GM19023 (cell line): ENCODE measurements around the gene HCCS.
"Not testable (repeated sequence)": the region's sequence is repeated elsewhere in the genome, so short reads cannot be mapped to it uniquely, and the experiment has no call there.

Experiments used
- ATAC-seq: cut with Tn5 transposase; IDR thresholded peaks from one replicate; pipeline ENCODE4 v1.9.1; 2021; ENCODE audit warnings: mild to moderate bottlenecking, moderate library complexity; ENCODE audit not compliant: unreplicated experiment

Gene HCCS

DNA sequence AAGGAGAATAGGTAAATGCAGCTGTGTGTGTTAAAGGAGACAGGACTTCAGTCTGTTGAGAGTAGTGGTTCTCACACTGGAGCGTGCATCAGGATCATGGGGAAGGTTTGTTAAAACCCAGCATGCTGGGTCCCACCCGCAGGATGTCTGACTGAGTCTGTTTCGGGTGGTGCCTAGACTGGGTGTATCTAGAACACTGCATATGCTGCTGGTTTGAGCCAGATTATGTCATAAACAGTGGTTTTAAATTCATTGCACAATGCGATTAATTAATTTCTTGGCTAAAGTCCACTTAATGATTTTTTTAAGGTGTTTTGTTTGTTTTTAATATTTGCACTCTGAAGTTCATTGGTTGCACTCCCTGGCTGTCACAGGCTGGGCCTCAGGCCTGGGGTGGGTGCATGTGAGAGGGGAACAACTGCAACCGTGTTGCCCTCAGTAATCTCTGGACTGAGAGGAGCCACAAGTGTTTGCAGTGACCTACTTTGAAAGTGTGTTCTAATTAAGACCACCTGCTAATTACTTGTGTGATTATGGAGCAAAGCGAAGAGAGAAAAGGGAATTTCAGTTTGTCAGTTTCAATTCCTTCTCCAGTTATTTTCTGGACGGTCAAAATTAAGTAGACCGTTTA is 8.3 kb downstream of the HCCS start:
- no peak for ATAC-seq

DNA sequence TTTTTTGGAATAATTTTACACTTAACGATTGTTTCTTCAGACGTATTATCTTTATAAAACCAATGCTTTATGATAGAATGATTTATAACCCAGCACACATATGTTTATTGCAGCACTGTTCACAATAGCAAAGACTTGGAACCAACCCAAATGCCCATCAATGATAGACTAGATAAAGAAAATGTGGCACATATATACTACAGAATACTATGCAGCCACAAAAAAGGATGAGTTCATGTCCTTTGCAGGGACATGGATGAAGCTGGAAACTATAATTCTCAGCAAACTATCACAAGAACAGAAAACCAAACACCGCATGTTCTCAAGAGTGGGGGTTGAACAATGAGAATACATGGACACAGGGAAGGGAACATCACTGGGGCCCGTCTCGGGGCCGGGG is 12.0 kb downstream of the HCCS start:
- ATAC-seq, result not testable (repeated sequence)

DNA sequence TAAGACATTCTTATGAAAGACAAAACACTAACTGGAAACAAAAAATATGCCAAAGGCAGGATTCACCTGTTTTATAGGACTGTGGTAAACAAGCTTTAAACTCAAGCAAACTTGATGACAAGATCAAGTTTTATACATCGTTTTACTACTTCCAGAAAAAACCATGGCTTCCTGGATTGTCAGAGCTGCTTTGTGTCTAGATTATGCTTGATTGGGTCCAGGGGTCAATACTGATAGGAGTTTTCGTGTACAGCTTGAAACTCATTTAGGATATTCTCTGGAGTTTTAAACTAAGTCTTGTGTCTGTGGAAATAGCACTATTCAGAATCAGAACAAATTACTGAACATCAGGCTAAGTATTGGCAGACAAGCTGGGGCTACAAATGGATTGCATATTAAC is 13.0 kb downstream of the HCCS start:
- ATAC-seq, result no peak

DNA sequence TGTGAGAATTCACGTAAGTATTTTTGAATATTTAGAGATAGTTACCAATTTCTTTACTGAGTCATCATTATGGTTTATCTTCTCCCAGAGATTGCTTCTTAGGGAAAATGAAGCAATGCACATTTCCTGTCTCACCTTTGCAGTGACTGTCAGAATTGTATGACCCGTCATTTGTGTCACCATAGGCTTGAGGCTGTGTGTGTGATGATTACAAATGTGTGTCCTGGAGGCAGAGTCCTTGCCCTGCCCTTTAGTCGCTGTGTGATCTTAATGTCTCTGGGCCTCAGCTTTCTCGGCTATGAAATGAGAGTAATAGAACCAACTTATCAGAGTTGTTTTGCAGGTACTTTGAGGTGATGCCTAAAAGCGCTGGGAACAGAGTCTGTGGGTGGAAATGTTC is 13.9 kb downstream of the HCCS start:
- no peak for ATAC-seq

GRCh38 chrX:11129534-11130105 is 18.5 kb downstream of the HCCS start:
- no peak for ATAC-seq

DNA sequence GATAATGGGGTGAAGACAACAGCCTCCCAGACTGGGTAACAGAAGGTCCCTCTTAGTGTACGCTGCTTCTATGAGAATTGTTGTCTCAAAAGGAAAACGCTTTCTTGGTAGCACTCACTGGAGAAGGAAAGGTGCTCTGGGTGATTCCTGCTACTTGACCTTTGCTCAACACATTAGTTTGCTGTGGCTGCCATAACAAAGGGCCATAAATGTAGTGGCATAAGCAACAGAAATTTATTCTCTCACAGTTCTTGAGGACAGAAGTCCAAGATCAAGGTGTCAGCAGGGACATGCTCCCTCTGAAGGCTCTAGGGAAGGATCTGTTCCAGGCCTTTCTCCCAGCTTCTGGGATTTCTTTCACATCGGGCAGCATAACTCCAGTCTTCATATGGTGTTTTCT is 19.0 kb downstream of the HCCS start:
- ATAC-seq, result no peak

DNA sequence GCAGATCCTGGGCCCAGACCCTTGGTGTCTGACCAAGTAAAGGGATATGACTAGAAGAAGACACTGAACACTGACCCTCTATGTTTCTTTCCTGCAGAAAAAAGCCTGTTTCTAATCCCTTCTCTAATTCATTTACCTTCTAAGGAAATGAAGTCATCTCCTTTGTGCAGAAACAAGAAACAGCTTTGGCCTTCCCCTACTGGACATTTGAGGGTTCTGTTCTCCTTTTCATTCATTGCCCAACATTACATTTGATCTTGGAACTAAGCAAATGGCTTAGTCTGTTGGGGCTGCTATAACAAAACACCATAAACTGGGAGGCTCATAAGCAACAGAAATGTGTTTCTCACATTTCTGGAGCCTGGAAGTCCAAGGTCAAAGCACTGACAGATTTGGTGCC is 20.0 kb downstream of the HCCS start:
- ATAC-seq, result no peak

GRCh38 chrX:11135564-11136185 is 24.5 kb downstream of the HCCS start:
- no peak for ATAC-seq

- ATAC-seq, result no peak
Observed at GRCh38 chrX:11137543-11138139, 26.5 kb downstream of the HCCS start.

GRCh38 chrX:11138498-11139390 is 27.6 kb downstream of the HCCS start:
- no peak for ATAC-seq

DNA sequence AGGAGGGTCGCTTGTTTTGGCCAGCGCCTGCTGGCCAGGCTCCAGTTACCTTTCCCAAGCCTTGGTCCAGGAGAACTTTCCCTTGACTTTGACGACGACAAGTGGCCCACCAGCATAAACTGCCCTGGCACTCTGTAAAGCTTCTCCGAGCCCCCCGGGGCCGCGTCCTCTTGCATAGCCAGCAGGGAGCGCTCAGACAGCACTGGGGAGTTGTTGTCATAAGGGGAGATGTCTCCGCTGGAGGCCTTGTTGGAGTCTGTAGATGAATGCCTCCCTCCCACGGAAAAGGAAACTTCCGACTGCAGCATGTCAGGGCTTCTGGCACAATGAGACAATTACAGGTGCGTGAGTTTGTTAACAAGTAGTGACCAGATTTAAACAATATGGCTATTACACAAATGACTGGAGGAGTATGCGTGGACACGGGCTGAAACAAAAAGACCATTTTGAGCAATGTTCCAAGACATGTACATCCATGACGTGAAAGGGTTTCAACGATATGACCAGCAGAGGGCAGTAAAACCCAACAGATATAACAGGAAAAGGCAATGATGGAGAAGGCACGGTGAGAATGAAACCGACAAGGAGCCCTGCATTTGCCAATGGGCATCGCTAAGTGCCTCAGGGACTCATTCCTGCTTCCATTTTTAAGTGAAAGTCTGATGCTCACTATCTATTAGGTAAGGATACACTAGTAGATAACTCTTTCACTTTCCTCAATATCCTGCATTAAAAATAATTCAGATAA is 33.0 kb downstream of the HCCS start:
- ATAC-seq, result peak; percentile 74

DNA sequence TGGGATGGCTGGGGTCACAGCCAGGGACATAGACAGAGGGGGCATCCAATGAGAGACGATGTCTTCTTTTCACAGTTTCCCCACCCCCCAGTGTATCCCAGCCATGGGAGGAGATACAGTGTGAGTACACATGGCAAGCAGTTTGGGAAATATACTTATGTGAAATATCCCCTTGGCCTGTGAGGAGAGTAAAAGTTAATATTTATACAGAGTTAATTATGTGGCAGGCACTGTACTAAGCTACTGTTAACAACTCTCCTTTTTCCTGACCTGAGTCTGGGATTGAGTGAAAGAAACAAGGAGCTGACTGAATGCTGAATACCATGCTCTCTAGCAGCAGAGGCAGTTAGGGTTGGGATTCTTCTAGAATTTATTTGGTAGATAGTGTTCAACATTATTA is 35.3 kb downstream of the HCCS start:
- ATAC-seq, result no peak

GRCh38 chrX:11148401-11148800 is 37.3 kb downstream of the HCCS start:
- no peak for ATAC-seq

DNA sequence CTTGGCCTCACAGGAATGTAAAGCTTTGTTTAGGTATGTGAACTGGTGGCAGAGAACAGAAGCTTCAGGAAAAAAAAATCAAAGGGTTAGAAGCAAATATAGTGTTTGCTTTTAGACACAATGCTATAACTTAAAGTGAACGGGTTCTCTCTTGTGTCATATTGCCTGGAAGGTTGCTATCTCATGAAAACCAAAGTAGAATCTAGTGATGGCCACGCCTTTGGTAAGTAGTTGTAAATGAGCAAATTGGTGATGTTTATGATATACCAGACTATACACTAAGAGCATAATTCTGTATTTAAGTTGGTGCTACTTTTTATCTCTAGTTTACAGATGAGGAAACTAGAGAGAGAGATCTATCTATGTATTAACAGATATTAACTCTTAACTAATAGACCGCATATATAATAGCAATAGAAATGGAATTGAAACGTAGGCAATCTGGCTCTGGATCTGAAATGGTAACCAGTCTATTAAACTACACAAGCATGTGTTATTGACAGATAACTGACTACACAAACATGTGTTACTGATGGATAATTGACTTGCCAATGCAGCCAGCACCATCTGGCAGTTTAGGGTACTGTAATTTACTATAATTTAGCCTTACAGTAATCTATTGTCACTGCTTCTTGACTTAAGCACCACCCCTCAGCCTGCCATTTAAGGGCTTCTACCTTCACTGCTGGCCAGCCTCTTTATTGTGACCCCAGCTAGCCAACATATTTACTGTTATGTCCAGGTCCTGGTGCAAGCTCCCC is 40.8 kb downstream of the HCCS start:
- no peak for ATAC-seq

DNA sequence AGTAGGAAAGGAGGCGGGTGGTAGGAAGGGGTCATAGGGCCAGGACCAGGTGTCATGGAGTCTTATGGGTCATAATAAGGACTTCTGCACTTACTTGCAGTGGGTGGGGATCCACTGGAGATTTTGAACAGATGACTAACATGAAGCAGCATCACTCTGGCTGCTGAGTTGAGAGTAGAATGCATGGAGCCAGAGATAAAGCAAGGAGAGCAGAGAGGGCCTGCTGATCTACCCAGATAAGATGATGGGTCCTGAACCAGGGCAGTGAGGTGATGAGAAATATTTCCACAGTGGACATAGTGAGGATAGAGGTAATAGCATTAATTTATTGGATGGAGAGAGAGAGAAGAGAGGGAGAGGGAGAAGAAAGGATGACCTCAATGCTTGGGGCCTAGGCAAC is 48.0 kb downstream of the HCCS start:
- ATAC-seq, result no peak

DNA sequence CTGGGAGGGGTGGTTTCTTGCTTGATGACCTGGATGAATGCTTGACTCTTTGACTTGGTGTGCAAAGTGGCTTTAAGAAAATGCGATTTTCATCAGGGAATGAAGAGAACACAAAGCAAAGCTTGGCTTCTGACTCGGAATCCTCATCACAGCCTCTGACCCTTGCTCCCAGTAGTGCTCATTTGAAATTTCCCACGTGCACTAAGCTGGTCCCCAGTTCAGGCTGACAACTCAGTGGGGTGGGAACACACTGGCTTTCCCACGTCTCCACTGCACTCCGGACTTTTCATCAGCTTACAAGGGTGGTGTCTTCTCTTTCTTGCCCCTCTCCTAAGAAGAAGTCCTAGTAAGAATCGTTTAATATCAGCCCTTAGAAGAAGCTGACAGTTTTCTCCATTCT is 53.3 kb downstream of the HCCS start:
- ATAC-seq, result no peak

DNA sequence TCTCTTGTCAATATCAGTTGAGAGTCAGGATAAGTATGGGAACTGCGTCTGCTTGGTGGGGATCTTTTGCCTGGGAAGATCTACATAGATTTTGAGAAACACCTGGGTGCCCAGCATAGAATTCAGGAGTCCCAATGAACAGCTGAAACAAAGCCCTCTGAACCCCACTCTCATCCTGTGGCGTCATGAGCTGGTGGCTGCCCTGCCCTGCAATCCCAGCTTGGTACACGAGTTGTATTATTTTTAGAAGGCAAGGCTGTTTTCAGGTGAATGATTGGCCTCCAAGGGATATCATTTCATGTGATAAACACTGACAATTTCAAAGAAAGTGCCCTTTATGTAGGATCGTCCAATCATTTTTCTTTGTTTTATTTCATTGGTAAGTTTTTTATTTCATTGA is 60.8 kb downstream of the HCCS start:
- no peak for ATAC-seq

DNA sequence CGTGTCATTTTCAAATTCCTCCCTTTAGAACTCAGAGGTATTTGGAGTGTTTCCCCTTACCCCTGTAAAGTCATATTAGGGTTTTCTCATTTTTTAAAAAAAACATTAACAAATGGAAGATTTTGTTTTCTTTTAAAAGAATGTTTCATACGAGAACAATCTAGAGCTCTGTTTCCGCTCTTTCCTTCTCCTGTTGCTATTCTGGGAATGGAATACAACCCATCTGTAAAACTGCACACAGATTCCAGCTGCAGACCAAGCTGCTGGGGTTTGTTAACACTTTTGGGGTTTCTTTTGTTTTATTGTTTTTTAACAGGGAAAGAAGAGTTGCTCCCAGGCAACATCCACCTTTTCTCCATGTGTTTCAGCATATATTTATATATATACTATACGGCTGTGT is 61.3 kb downstream of the HCCS start:
- no peak for ATAC-seq
